ENCODE data around the gene ACE2. TPM values are rescaled to one million over a fixed set of nuclear protein-coding genes. Genes with fewer than 3 reads are reported as not detected.
"Not testable (repeated sequence)": the region's sequence is repeated elsewhere in the genome, so short reads cannot be mapped to it uniquely, and the experiment has no call there.

The ACE2 gene
- total RNA-seq (1 to 10 TPM in 1 of 4 donors, under 1 TPM in 1, not detected in 2; 0.33 to 2.1 TPM), polyA plus RNA-seq (10 to 100 TPM in 1 of 3 donors, 1 to 10 TPM in 2; 4.2 to 12.8 (median 4.6) TPM)

DNA sequence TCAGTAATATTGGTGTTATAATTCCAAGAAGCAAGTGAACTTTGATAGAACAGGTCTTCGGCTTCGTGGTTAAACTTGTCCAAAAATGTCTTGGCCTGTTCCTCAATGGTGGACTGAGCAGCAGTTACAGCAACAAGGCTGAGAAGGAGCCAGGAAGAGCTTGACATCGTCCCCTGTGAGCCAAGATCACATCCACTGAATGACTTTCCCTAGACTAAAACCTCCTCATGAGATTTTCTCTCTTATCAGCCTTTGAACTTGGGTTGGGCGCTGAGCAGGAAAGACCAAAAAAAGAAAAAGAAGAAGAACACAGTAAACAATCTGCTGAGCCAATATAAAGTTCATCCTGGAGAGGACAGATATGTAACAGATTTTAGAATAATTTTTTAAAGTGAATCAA is at the start of gene ACE2:
TSS of gene ACE2 (minus strand) at position 216 of the 400 bp plus-strand sequence. CDS start at position 167, 49 bp downstream.
- 30 to 66% methylated on average over 4 of the region's 4 CpGs for whole genome bisulfite sequencing, 2 donors
- H3K9me3 ChIP-seq: no peaks in the 10 kb centered on the region
- no peaks in the 10 kb centered on the region for H3K36me3 ChIP-seq
- no peaks in the 10 kb centered on the region for H3K4me1 ChIP-seq
- no peak within 1 kb of the TSS for H3K4me3 ChIP-seq
- H3K27ac ChIP-seq: no peak within 1 kb of the TSS
- DNase-seq: no peak
- no peak for TF ChIP-seq EP300 (IDR thresholded peaks at IDR 0.05)
- TF ChIP-seq POLR2AphosphoS5 (IDR thresholded peaks at IDR 0.05): no peak
- no peak for TF ChIP-seq POLR2A (IDR thresholded peaks at IDR 0.05)
- no peak for TF ChIP-seq CTCF (IDR thresholded peaks at IDR 0.05)
- intact Hi-C loops (cut with DNase I): no loop called here
- H3K27me3 ChIP-seq: no peaks in the 10 kb centered on the region

- no CpG with 5 or more reads among the region's 5 CpGs for WGBS, 2 donors
- DNase-seq; H3K27me3 ChIP-seq; intact Hi-C loops (cut with DNase I); H3K9me3 ChIP-seq; H3K4me1 ChIP-seq; H3K36me3 ChIP-seq; H3K27ac ChIP-seq; H3K4me3 ChIP-seq: not testable (repeated sequence)
Measured at GRCh38 chrX:15647510-15647909, 46.8 kb upstream of the ACE2 start.

DNA sequence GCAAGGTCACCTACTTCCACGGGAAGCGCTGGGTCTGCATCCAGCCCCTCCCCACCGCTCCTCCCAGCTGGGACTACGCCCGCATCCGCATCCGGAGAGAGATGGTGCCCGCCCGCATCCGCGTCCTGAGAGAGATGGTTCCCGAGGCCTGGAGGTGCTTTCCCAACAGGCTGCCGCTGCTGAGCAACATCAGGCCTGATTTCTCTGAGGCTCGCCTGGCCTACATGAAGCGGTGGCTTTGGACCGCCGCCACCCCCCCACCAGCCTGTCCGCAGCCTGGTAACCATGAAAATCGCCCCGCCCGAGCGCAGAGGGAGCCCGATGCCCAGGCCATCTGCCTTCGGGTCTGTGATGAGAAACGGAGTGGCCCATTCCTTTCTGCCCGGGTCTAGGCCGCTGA is 45.8 kb upstream of the ACE2 start:
- Histone ChIP-seq H3K36me3 (no peaks in the 10 kb centered on the region), H3K4me3 (no peak overlapping the region), H3K9me3 (no peaks in the 10 kb centered on the region), H3K4me1 (no peaks in the 10 kb centered on the region), H3K27me3 (no peaks in the 10 kb centered on the region), H3K27ac (no peak overlapping the region)
- 97% methylated on average over 27 of the region's 27 CpGs for WGBS, 2 donors
- intact Hi-C loops (cut with DNase I): no loop called here
- no peak for DNase-seq
- TF ChIP-seq EP300 (IDR thresholded peaks at IDR 0.05): no peak
- TF ChIP-seq CTCF (IDR thresholded peaks at IDR 0.05): no peak
- TF ChIP-seq POLR2A (IDR thresholded peaks at IDR 0.05): no peak

DNA sequence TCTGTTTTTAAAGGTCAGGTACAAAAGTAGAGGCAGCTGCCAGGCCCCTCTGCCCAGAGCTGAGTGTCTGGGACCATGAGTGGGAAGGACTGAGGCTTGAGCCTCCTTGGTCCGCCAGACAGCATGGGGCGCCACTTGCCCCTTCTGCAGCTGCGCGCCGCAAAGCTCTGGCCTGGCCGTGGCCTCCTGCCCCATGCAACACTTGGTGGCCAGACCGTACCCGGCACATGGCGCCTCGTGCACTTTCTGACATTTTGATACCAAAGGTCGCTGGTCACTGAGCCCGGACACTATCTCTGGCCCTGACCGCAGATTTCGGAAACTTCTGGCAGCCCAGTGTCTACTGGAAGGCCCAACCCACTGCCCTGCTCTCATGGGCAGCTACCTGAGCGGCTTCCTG is 45.3 kb upstream of the ACE2 start:
- intact Hi-C loops (cut with DNase I): no loop called here
- Histone ChIP-seq H3K27me3 (no peaks in the 10 kb centered on the region), H3K4me1 (no peaks in the 10 kb centered on the region), H3K9me3 (no peaks in the 10 kb centered on the region), H3K4me3 (no peak overlapping the region), H3K36me3 (no peaks in the 10 kb centered on the region), H3K27ac (no peak overlapping the region)
- WGBS, 2 donors: 89 to 95% methylated on average over 15 of the region's 15 CpGs
- no peak for TF ChIP-seq POLR2AphosphoS5 (IDR thresholded peaks at IDR 0.05)
- TF ChIP-seq CTCF (IDR thresholded peaks at IDR 0.05): no peak
- TF ChIP-seq POLR2A (IDR thresholded peaks at IDR 0.05): no peak
- no peak for TF ChIP-seq EP300 (IDR thresholded peaks at IDR 0.05)
- DNase-seq: no peak

DNA sequence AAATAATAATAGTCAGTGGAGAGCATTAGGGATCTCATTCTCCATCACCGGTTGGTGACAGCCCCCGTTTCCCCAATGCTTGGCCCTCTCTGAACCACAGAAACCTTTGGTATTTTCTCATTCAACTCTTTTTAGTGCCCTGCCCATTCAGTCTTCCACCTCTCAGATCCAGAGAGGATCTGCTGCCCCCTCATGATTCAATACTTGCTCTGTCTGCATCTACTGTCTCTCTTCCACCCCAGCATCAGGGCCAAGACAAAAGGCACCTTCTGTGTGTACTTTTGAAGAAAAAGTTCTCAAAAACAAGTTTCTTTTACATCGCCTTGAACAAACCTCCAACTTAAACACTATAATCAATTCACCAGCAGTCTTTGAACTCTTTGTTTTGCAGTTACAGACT is 44.5 kb upstream of the ACE2 start:
- Histone ChIP-seq H3K27me3 (no peaks in the 10 kb centered on the region), H3K4me3 (no peak overlapping the region), H3K36me3 (no peaks in the 10 kb centered on the region), H3K4me1 (no peaks in the 10 kb centered on the region), H3K9me3 (no peaks in the 10 kb centered on the region), H3K27ac (no peak overlapping the region)
- TF ChIP-seq POLR2A (IDR thresholded peaks at IDR 0.05) (no peak), POLR2AphosphoS5 (IDR thresholded peaks at IDR 0.05) (no peak), CTCF (IDR thresholded peaks at IDR 0.05) (no peak), EP300 (IDR thresholded peaks at IDR 0.05) (no peak)
- no peak for DNase-seq
- WGBS, 2 donors: 89% methylated on average over 3 of the region's 3 CpGs
- intact Hi-C loops (cut with DNase I): no loop called here
